Psoas muscle (tissue), 8 donors: Measurements from ENCODE around the gene ITGB4. TPM values are rescaled to one million over a fixed set of nuclear protein-coding genes. Genes with fewer than 3 reads are reported as not detected.

Experiments used
- ATAC-seq, 4 donors: fragments of 200-7000 bp; cut with Tn5 transposase; one replicate each; pipeline ENCODE4 v1.9.1; 2020; ENCODE audit warnings: moderate library complexity in 3 of 4, mild to moderate bottlenecking in 2 of 4
- DNase-seq, 2 donors: peaks; one replicate each; pipeline ENCODE4 v3.0.0-alpha.2; 2020
- H3K27ac ChIP-seq: fragments of 200-600 bp; one replicate; pipeline ENCODE4 v1.8.0; 2022
- H3K27me3 ChIP-seq, 3 donors: fragments of 200-600 bp in 1 of 3; one replicate each; pipeline versions ENCODE4 v1.6.1 to v1.8.0; 2013 to 2022; ENCODE audit warnings: low read length in 2 of 3, mild to moderate bottlenecking in 2 of 3, moderate library complexity in 1 of 3; ENCODE audit not compliant: insufficient read depth in 3 of 3
- H3K36me3 ChIP-seq, 2 donors: fragments of 200-600 bp in 1 of 2; one replicate each; pipeline versions ENCODE4 v1.6.1 to v1.8.0; 2013 to 2022; ENCODE audit warnings: low read depth in 1 of 2, mild to moderate bottlenecking in 1 of 2, moderate library complexity in 1 of 2; ENCODE audit not compliant: insufficient read depth in 1 of 2
- H3K4me1 ChIP-seq: fragments of 200-600 bp; one replicate; pipeline ENCODE4 v1.8.0; 2022
- H3K4me3 ChIP-seq: fragments of 200-600 bp; one replicate; pipeline ENCODE4 v1.8.0; 2022; ENCODE audit warnings: mild to moderate bottlenecking
- H3K9me3 ChIP-seq: fragments of 200-600 bp; one replicate; pipeline ENCODE4 v1.8.0; 2022
- WGBS, 3 donors: extraction: QIAGEN DNeasy Blood & Tissue Kit; methylation state at CpG; one replicate each; pipeline versions ENCODE4 v1.1.6 to v1.1.7; 2013; 5-methylcytosine and 5-hydroxymethylcytosine counted together
- intact Hi-C, 2 donors: fragments of 100-400 bp; cut with DNase I; formaldehyde crosslinking; loops; one replicate each; pipeline versions ENCODE4 v1.11.0 to v1.14.2; 2022
- polyA plus RNA-seq, 3 donors: library from polyadenylated mRNA; stranded (reverse); fragments of 200-250 nt; gene quantifications; one replicate each; pipeline ENCODE4 v1.2.3, GENCODE V29; 2013
- total RNA-seq, 4 donors: library from RNA; stranded (reverse); fragmentation: NEBNext Ultra II Directional in 2 of 4; extraction: Animal tissue kit (Norgen Biotek cat#: 25700) in 2 of 4; gene quantifications; one replicate each; pipeline versions ENCODE4 v1.2.1 to v1.2.4, GENCODE V29; 2021 to 2023
- TF ChIP-seq, protein P1 (sequence below): fragments of 200-600 bp; IDR thresholded peaks from one replicate; pipeline ENCODE4 v1.8.0; 2022; ENCODE audit warnings: antibody characterized with exemption
- donor health status: healthy with polysubstance abuse.
- donor health status: DM: no; HTN: no; CAD: no; lungs with moderate emphysema.
- donor health status: Bipolar disorder and iron deficiency.
- donor health status: healthy.
- donor health status: DM: yes; HTN: yes; CAD: no.
- donor health status: DM: no; HTN: no; CAD: no.
- donor health status: DM: no; HTN: no; CAD: no.
- donor health status: DM: yes; HTN: yes; CAD: no.

ITGB4 gene
- total and polyA plus RNA-seq, 7 donors, result 1.3 to 5.7 (median 2.1) TPM

GRCh38 chr17:75679706-75680211 lies 41.5 kb upstream of the ITGB4 start:
- 67 to 74% (median 68%) methylated on average over 11 of the region's 11 CpGs for WGBS, 3 donors
- H3K4me1 ChIP-seq, result peaks cover 33% of the 10 kb centered on the region
- TF ChIP-seq, protein P1, sequence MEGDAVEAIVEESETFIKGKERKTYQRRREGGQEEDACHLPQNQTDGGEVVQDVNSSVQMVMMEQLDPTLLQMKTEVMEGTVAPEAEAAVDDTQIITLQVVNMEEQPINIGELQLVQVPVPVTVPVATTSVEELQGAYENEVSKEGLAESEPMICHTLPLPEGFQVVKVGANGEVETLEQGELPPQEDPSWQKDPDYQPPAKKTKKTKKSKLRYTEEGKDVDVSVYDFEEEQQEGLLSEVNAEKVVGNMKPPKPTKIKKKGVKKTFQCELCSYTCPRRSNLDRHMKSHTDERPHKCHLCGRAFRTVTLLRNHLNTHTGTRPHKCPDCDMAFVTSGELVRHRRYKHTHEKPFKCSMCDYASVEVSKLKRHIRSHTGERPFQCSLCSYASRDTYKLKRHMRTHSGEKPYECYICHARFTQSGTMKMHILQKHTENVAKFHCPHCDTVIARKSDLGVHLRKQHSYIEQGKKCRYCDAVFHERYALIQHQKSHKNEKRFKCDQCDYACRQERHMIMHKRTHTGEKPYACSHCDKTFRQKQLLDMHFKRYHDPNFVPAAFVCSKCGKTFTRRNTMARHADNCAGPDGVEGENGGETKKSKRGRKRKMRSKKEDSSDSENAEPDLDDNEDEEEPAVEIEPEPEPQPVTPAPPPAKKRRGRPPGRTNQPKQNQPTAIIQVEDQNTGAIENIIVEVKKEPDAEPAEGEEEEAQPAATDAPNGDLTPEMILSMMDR, result peak; percentile 21

DNA sequence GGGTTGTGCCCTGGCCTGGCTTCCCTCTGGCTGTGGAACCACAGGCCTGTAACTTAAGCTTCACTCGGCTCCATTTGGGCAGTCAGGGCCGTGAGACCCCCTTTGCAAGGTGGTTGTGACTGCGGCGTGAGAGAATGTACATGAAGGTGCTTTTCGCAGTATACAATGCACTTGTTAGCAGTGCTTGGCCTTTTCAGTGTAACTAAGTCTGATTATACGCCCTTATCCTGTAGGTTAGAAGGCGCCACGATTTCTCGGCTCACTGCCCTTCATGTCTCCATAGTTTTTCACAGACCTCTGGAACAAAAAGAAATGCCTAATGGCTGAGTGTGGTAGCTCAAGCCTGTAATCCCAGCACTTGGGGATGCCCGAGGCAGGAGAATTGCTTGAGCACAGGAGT lies 40.8 kb upstream of the ITGB4 start:
- Histone ChIP-seq H3K4me1 (peaks cover 33% of the 10 kb centered on the region), H3K27me3 (no peaks in the 10 kb centered on the region), H3K9me3 (no peaks in the 10 kb centered on the region), H3K36me3 (peaks cover 2 to 5% of the 10 kb centered on the region in 2 donors), H3K27ac (no peak overlapping the region), H3K4me3 (no peak overlapping the region)
- TF ChIP-seq, protein P1, result no peak
- DNase-seq (no peak), ATAC-seq (no peak)
- 86 to 91% (median 89%) methylated on average over 10 of the region's 10 CpGs for WGBS, 3 donors
- intact Hi-C loops, result no loop called here

More at GRCh38 chr17:75679706-75680211, 41.5 kb upstream of the ITGB4 start:
- Histone ChIP-seq H3K4me3 (no peak overlapping the region), H3K27me3 (no peaks in the 10 kb centered on the region), H3K9me3 (no peaks in the 10 kb centered on the region), H3K36me3 (peaks cover 2 to 5% of the 10 kb centered on the region in 2 donors), H3K27ac (peak overlapping the region; percentile 23)
- DNase-seq (no peak), ATAC-seq (peak in 2 of 4 donors; percentile 55 to 60)
- intact Hi-C loops, result loop anchor here in 1 of 2 donors (5.0 kb wide), 1 partner anchor 47 kb away; the partner anchor contains the start of gene SMIM5

- intact Hi-C loops, result no loop called here
- DNase-seq, result no peak
- H3K9me3 ChIP-seq, result no peaks in the 10 kb centered on the region
- peaks cover 2 to 5% of the 10 kb centered on the region in 2 donors for H3K36me3 ChIP-seq
- TF ChIP-seq, protein P1, result no peak
- no peak overlapping the region for H3K4me3 ChIP-seq
- no peaks in the 10 kb centered on the region for H3K27me3 ChIP-seq
- H3K27ac ChIP-seq, result peak overlapping the region; percentile 16
- WGBS, 3 donors, result 60 to 84% (median 68%) methylated on average over 3 of the region's 3 CpGs
- peak in 1 of 4 donors; percentile 34 for ATAC-seq
- peaks cover 27% of the 10 kb centered on the region for H3K4me1 ChIP-seq
These were observed 40.0 kb upstream of the ITGB4 start for GRCh38 chr17:75681289-75681688.

DNA sequence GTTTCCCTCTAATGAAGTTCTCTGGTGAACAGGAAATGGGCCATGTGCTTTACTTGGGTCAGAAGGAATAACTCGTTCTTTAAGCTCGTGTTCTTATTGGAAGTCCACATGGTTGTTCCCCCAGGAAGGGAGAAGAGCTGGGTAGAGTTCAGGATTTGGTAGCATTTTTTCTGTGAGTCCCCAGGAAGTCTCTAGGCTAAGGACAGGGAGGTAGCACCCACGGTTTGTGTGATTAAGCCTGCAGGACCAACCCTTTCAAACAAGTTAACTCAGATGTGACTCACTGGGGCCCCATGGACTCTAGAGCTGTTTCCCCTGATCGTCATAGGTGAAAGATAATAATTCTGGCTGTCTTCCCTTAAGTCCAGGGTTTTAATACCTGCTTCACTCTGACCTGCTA lies 37.7 kb upstream of the ITGB4 start:
- no peak overlapping the region for H3K27ac ChIP-seq
- WGBS, 3 donors, result 81 to 91% (median 84%) methylated on average over 4 of the region's 4 CpGs
- ATAC-seq, result no peak

More for the DNA sequence above, 37.7 kb upstream of the ITGB4 start:
- intact Hi-C loops, result no loop called here
- no peaks in the 10 kb centered on the region for H3K9me3 ChIP-seq
- DNase-seq, result no peak
- no peak overlapping the region for H3K4me3 ChIP-seq
- peaks cover 38% of the 10 kb centered on the region for H3K4me1 ChIP-seq
- H3K27me3 ChIP-seq, result no peaks in the 10 kb centered on the region
- TF ChIP-seq, protein P1, result no peak
- peaks cover 0 to 8% of the 10 kb centered on the region in 2 donors for H3K36me3 ChIP-seq
